LNCaP clone FGC (cell line): ENCODE measurements around the gene CTSO.

Experiments
- DNase-seq: peaks from one replicate; pipeline ENCODE4 v3.0.0-alpha.2; 2011; ENCODE audit warnings: low read depth
- H3K4me3 ChIP-seq: 2 replicates; pipeline ENCODE4 v1.5.1; 2011; ENCODE audit warnings: mild to moderate bottlenecking, low read depth, low read length, control low read depth
- TF ChIP-seq, protein P1 (sequence below): IDR thresholded peaks from 2 replicates; pipeline ENCODE4 v1.5.1; 2012; ENCODE audit warnings: mild to moderate bottlenecking; ENCODE audit not compliant: control insufficient read depth, insufficient read depth; ENCODE audit errors: extremely low read depth

The CTSO gene

DNA sequence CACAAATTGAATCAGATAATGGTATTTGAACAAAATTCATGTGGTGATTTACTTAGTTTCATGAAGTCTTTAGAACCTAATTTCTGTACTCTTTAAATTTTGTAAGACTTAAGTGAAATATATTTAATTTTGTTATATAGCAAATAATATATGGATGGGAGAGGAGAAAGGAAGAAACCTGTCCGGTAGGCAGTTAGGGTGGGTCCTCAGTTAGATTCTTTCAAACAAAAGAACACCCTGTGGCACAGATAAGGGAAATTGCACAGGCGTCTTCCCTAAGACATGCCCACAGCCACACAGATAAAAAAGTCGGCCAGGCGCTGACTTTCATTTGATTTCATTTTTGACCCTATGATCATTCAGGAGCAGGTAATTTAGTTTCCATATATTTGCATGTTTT lies 25.1 kb upstream of the CTSO start:
- no peak for DNase-seq
- TF ChIP-seq, protein P1, sequence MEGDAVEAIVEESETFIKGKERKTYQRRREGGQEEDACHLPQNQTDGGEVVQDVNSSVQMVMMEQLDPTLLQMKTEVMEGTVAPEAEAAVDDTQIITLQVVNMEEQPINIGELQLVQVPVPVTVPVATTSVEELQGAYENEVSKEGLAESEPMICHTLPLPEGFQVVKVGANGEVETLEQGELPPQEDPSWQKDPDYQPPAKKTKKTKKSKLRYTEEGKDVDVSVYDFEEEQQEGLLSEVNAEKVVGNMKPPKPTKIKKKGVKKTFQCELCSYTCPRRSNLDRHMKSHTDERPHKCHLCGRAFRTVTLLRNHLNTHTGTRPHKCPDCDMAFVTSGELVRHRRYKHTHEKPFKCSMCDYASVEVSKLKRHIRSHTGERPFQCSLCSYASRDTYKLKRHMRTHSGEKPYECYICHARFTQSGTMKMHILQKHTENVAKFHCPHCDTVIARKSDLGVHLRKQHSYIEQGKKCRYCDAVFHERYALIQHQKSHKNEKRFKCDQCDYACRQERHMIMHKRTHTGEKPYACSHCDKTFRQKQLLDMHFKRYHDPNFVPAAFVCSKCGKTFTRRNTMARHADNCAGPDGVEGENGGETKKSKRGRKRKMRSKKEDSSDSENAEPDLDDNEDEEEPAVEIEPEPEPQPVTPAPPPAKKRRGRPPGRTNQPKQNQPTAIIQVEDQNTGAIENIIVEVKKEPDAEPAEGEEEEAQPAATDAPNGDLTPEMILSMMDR = no peak
- H3K4me3 ChIP-seq = no peak overlapping the region

DNA sequence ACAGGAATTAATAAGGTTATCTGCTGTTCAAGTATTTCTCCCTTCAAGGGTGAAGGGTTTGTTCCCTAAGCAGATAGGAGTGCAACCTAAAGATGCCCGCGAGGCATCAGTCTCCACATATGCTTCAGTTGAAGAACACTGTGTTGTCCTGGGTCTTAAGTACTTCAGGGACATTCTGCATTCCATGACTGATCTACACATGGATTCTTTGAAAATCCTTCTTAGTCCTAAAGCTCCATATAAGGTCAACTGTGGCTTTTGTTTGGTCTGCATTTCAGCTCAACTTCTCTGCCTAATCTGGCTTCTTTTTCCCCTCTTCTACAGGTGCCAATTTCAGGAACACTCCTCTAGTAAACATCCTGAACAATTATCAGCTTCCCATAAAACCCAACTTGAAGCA lies 21.8 kb upstream of the CTSO start:
- TF ChIP-seq, protein P1 = no peak
- no peak overlapping the region for H3K4me3 ChIP-seq
- no peak for DNase-seq

DNA sequence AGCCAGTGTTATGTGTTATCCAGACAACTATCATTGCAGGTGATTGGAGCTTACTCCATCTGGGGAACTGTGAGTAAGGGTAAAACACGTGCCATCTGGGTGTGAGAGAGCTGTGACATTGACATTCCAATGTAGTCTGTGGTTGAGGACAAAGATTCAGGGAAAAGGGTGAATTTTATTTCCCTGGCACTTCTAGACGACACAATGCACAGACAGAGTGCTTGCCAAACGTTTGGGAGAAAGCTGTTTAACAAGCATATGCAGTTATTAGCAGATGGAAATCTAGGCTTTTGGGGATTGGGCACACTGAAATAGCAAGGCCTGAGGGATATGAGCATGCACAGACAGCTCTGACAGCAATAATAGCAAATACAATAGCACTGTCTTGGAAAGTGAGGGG lies 21.3 kb upstream of the CTSO start:
- no peak overlapping the region for H3K4me3 ChIP-seq
- DNase-seq = no peak
- TF ChIP-seq, protein P1 = no peak

DNA sequence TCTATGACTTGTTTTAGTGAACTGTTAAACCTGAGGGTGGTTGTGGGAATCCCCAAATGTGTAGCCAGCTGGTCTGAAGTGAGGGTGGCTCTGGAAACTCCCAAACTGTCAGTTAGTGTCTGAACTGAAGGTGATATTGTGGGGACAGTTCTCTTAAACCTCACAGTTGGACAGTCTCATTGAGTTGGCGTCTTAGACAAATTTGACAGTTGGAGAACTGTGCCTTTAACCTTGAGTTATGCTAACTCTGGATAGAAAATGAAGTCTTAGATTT lies 20.7 kb upstream of the CTSO start:
- no peak for DNase-seq
- TF ChIP-seq, protein P1 = no peak
- H3K4me3 ChIP-seq = no peak overlapping the region

DNA sequence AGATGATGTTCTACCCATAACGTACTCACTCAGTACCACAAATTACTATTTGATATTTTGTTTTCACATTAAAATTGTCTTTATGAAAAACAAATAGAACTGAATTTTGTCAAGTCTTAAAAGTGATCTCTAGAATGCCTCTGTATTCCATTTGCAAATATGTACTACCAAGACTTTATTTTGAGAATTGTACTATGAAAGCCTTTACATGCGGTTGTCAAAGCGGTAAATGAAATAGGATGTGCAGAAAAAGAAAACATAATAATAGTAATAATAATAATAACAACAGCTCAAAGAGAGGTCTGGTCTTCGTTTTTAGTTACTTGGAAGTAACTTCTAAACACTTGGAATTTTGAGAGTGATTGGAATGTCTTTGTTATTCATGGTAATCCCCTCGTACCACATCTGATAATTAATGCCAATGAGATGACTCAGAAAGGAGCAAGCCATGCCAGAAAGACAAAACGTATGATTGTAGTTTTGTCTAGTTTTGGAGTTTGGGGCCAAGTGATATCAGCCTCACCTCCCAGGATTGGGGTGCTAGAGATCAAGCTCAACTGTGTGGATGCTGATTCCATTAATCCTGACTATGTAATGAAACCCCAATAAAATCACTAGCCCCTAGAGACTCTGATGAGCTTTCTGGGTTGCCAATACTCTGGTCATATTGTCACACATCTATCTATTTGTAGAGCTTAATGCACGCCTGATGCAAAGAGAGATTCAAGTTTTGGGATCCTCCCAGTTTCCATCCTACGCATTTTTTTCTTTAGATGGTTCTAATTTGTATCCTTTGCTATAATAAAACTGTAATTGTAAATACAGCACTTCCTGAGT lies 20.2 kb upstream of the CTSO start:
- TF ChIP-seq, protein P1 = no peak
- DNase-seq = no peak
- H3K4me3 ChIP-seq = no peak overlapping the region

DNA sequence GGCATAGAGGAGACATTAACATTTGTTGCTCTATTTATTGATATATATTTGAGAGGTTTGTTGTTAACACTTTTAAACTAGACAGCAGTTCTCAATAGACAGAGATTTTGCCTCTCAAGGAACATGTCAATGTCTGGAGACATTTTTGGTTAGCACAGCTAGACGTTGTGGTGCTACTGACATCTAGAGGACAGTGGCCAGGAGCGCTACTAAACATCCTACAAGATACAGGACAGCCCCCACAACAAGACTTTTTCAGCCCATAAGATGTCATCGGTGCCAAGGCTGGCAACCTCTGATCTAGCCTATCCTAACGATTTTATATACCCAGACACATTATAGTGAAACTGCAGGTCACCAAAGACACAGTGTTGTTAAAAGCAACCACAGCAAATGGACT lies 18.4 kb upstream of the CTSO start:
- no peak overlapping the region for H3K4me3 ChIP-seq
- DNase-seq = no peak
- TF ChIP-seq, protein P1 = peak; percentile 66
